Activated CD4-positive, alpha-beta T cell treated with anti-CD3 and anti-CD28 coated beads for 36 hours (primary cell): Measurements from ENCODE around the gene STARD13. TPM values are rescaled to one million over a fixed set of nuclear protein-coding genes. Genes with fewer than 3 reads are reported as not detected.
"Not testable (repeated sequence)": the region's sequence is repeated elsewhere in the genome, so short reads cannot be mapped to it uniquely, and the experiment has no call there.

Experiments
- ATAC-seq: fragments of 200-7000 bp; cut with Tn5 transposase; one replicate; pipeline ENCODE4 v1.10.0; 2021; ENCODE audit warnings: mild to moderate bottlenecking, moderate library complexity
- CTCF ChIA-PET: fragments of 350-600 bp; sonication (Branson Sonifier 250); formaldehyde crosslinking; loops from one replicate; lab custom pipeline; 2021; ENCODE audit warnings: antibody characterized with exemption; lab: Charles Lee
- POLR2A ChIA-PET: fragments of 350-600 bp; sonication (Branson Sonifier 250); formaldehyde crosslinking; loops from one replicate; lab custom pipeline; 2021; ENCODE audit warnings: antibody characterized with exemption, inconsistent platforms; lab: Charles Lee
- DNase-seq: peaks from one replicate; pipeline ENCODE4 v3.0.0-alpha.2; 2020
- H3K27ac Mint-ChIP-seq: one replicate; pipeline ENCODE4 v1.8.0; 2021; ENCODE audit warnings: mixed read lengths
- H3K27me3 Mint-ChIP-seq: one replicate; pipeline ENCODE4 v1.8.0; 2021; ENCODE audit warnings: mixed read lengths
- H3K36me3 Mint-ChIP-seq: one replicate; pipeline ENCODE4 v1.8.0; 2021; ENCODE audit warnings: low read depth, mixed read lengths
- H3K4me1 Mint-ChIP-seq: one replicate; pipeline ENCODE4 v1.8.0; 2021; ENCODE audit warnings: mixed read lengths
- H3K4me3 Mint-ChIP-seq: one replicate; pipeline ENCODE4 v1.8.0; 2021; ENCODE audit warnings: mild to moderate bottlenecking, moderate library complexity, mixed read lengths
- H3K9me3 Mint-ChIP-seq: one replicate; pipeline ENCODE4 v1.8.0; 2021; ENCODE audit warnings: low read depth, mixed read lengths
- intact Hi-C, 2 experiments: fragments of 100-400 bp; cut with DNase I in 1 of 2; cut with micrococcal nuclease in 1 of 2; formaldehyde crosslinking; loops; one replicate each; pipeline versions ENCODE4 v1.14.2 to v1.15.1; 2022 to 2024; cut with DNase I, micrococcal nuclease
- total RNA-seq, 2 experiments: library from RNA; stranded (reverse); gene quantifications; one replicate each; pipeline ENCODE4 v1.2.3, GENCODE V29; 2021

Gene STARD13
- total RNA-seq, 2 experiments from 2014 or later, result 0.35 to 0.57 TPM

- ChIA-PET POLR2A (no interaction called here), CTCF (interaction anchor here (1.2 kb wide), 1 partner anchor 17 kb away, joined by 3 read pairs; no protein-coding TSS in a partner anchor)
- Mint-ChIP-seq H3K4me1 (no peaks in the 10 kb centered on the region), H3K27ac (no peak overlapping the region), H3K36me3 (no peaks in the 10 kb centered on the region), H3K27me3 (peaks cover 12% of the 10 kb centered on the region), H3K9me3 (no peaks in the 10 kb centered on the region), H3K4me3 (no peak overlapping the region)
- no peak for DNase-seq
- no peak for ATAC-seq
- intact Hi-C loops, result no loop called here
Observed at GRCh38 chr13:33245505-33246158, 39.9 kb downstream of the STARD13 start.

DNA sequence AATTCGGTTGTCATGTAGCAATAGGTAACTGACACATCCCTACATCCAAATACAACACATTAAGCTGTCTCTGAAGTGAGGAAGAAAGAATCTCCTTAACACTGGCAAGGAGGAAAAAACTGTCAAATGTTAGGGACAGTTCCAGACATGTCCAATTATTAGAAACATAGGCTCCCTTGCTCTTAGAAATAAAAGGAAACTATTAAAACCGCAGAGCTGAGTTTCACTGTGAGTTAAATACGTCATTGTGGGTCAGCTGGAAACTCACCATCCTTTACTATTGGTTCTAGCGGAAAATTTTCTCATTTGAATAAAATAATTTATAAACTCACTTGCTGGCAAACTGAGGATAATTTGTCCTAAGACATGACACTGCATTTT lies 40.7 kb downstream of the STARD13 start:
- DNase-seq, result no peak
- H3K27me3 Mint-ChIP-seq, result peaks cover 14% of the 10 kb centered on the region
- H3K4me1 Mint-ChIP-seq, result no peaks in the 10 kb centered on the region
- intact Hi-C loops, result no loop called here
- no peaks in the 10 kb centered on the region for H3K9me3 Mint-ChIP-seq
- H3K4me3 Mint-ChIP-seq, result no peak overlapping the region
- ChIA-PET POLR2A (no interaction called here), CTCF (interaction anchor here (1.2 kb wide), 1 partner anchor 17 kb away, joined by 3 read pairs; no protein-coding TSS in a partner anchor)
- no peak overlapping the region for H3K27ac Mint-ChIP-seq
- H3K36me3 Mint-ChIP-seq, result no peaks in the 10 kb centered on the region
- ATAC-seq, result no peak

DNA sequence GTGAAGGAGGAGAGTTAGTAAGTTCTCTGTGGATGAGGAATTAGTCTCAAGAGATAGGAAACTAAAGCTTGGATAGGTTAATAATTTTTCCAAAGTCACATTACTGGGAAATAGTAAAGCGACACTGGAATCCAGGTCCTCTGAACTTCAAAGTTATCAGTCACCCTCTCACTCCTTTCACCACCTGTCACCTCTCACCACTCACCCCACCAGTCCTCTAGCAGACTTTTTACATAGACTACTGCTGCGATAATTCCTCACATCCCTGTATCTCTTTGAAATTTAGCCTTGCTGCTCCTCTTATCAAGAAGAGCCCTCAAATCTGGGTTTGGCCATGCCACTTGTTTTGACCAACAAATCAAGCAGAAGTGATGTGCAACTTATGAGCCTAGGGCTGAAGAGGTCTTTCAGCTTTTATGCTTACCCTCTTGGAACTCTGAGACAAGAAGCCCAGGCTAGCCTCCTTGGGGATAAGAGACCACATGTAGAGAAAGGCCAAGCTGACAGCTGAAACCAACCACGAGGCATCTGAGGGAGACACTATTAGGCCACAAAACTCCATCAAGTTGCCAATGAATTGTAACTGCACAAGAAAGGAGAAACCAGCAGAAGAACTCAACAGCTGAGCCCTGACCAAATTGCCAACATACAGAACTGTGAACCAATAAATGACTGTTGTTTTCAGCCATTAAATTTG lies 41.2 kb downstream of the STARD13 start:
- Mint-ChIP-seq H3K36me3 (no peaks in the 10 kb centered on the region), H3K27me3 (peaks cover 17% of the 10 kb centered on the region), H3K9me3 (no peaks in the 10 kb centered on the region), H3K27ac (no peak overlapping the region), H3K4me3 (no peak overlapping the region), H3K4me1 (no peaks in the 10 kb centered on the region)
- no peak for ATAC-seq
- no peak for DNase-seq
- POLR2A ChIA-PET, result no interaction called here
- intact Hi-C loops, result no loop called here
- CTCF ChIA-PET, result interaction anchor here (0.8 kb wide), 1 partner anchor 16 kb away, joined by 3 read pairs; no protein-coding TSS in a partner anchor

GRCh38 chr13:33242984-33243617 lies 42.5 kb downstream of the STARD13 start:
- DNase-seq, result no peak
- Mint-ChIP-seq H3K4me3 (no peak overlapping the region), H3K27ac (no peak overlapping the region), H3K27me3 (peaks cover 17% of the 10 kb centered on the region), H3K4me1 (no peaks in the 10 kb centered on the region), H3K9me3 (no peaks in the 10 kb centered on the region), H3K36me3 (no peaks in the 10 kb centered on the region)
- intact Hi-C loops, result no loop called here
- ChIA-PET POLR2A (no interaction called here), CTCF (interaction anchor here (0.5 kb wide), 1 partner anchor 1922 kb away, joined by 3 read pairs; no protein-coding TSS in a partner anchor)
- no peak for ATAC-seq

GRCh38 chr13:33242372-33242771 lies 43.2 kb downstream of the STARD13 start:
- POLR2A ChIA-PET, ATAC-seq, intact Hi-C loops, DNase-seq, H3K27ac Mint-ChIP-seq, H3K9me3 Mint-ChIP-seq, H3K4me1 Mint-ChIP-seq, H3K36me3 Mint-ChIP-seq, CTCF ChIA-PET, H3K4me3 Mint-ChIP-seq: not testable (repeated sequence)
- peaks cover 21% of the 10 kb centered on the region for H3K27me3 Mint-ChIP-seq

GRCh38 chr13:33236021-33236420 lies 49.5 kb downstream of the STARD13 start:
- Mint-ChIP-seq H3K27ac (no peak overlapping the region), H3K36me3 (peaks cover 4% of the 10 kb centered on the region), H3K27me3 (peaks cover 15% of the 10 kb centered on the region), H3K9me3 (peaks cover 14% of the 10 kb centered on the region), H3K4me1 (no peaks in the 10 kb centered on the region), H3K4me3 (no peak overlapping the region)
- intact Hi-C loops, result no loop called here
- CTCF ChIA-PET, result no interaction called here
- POLR2A ChIA-PET, result no interaction called here
- DNase-seq (no peak), ATAC-seq (no peak)

GRCh38 chr13:33235564-33235963 lies 50.0 kb downstream of the STARD13 start:
- Mint-ChIP-seq H3K27me3 (peaks cover 15% of the 10 kb centered on the region), H3K27ac (no peak overlapping the region), H3K4me1 (no peaks in the 10 kb centered on the region), H3K4me3 (no peak overlapping the region), H3K36me3 (peaks cover 4% of the 10 kb centered on the region), H3K9me3 (peaks cover 14% of the 10 kb centered on the region)
- POLR2A ChIA-PET, result no interaction called here
- ATAC-seq (no peak), DNase-seq (no peak)
- intact Hi-C loops, result no loop called here
- CTCF ChIA-PET, result no interaction called here

DNA sequence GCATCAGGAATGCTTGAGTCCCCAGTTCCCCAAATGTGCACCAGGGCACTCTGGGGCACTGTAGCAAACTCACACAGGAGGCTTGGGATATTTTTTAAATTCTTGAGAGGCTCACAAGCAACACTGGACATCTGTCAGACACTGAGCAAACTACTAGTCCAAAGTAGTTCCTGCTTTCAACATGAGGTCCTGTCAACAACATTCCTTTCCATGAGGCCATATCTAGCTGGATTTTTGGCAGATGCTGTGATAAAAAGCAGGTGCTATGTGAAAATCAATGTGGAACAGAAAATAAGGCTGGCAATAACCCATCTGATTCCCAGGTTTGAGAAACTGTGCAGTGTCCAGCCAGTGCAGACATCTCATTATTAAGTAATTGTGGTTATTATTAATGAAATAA lies 50.5 kb downstream of the STARD13 start:
- peaks cover 4% of the 10 kb centered on the region for H3K36me3 Mint-ChIP-seq
- no peak overlapping the region for H3K27ac Mint-ChIP-seq
- intact Hi-C loops, result no loop called here
- ChIA-PET CTCF (no interaction called here), POLR2A (no interaction called here)
- DNase-seq (no peak), ATAC-seq (no peak)
- H3K4me1 Mint-ChIP-seq, result no peaks in the 10 kb centered on the region
- H3K9me3 Mint-ChIP-seq, result peaks cover 14% of the 10 kb centered on the region
- H3K27me3 Mint-ChIP-seq, result peaks cover 14% of the 10 kb centered on the region
- H3K4me3 Mint-ChIP-seq, result no peak overlapping the region

GRCh38 chr13:33233547-33233946 lies 52.0 kb downstream of the STARD13 start:
- DNase-seq, result no peak
- Mint-ChIP-seq H3K27me3 (peaks cover 10% of the 10 kb centered on the region), H3K36me3 (peaks cover 4% of the 10 kb centered on the region), H3K4me3 (no peak overlapping the region), H3K9me3 (peaks cover 14% of the 10 kb centered on the region), H3K27ac (no peak overlapping the region), H3K4me1 (peaks cover 7% of the 10 kb centered on the region)
- CTCF ChIA-PET, result no interaction called here
- intact Hi-C loops, result no loop called here
- no peak for ATAC-seq
- POLR2A ChIA-PET, result no interaction called here

DNA sequence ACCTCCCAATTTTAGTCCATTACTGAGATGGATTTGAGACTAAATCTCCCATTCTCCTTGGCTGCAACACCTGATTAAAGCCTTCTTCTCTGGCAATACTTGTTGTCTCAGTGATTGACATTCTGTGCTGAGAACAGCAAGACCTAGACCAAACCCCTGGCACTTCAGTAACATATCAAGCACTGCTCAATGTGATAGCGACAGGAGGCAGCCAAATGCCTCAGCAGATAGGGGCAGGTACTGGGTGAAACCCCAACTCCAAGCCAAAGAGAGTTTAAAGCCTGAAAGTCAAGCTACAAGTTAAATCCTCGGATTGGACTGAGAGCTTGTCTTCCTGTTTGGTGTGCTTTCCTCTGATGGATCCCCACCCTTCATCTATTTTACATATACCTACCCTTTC lies 52.7 kb downstream of the STARD13 start:
- no peak for ATAC-seq
- H3K27me3 Mint-ChIP-seq, result peaks cover 6% of the 10 kb centered on the region
- H3K27ac Mint-ChIP-seq, result no peak overlapping the region
- H3K4me3 Mint-ChIP-seq, result no peak overlapping the region
- peaks cover 7% of the 10 kb centered on the region for H3K4me1 Mint-ChIP-seq
- intact Hi-C loops, result no loop called here
- peaks cover 14% of the 10 kb centered on the region for H3K9me3 Mint-ChIP-seq
- CTCF ChIA-PET, result no interaction called here
- no peak for DNase-seq
- POLR2A ChIA-PET, result no interaction called here
- peaks cover 4% of the 10 kb centered on the region for H3K36me3 Mint-ChIP-seq

DNA sequence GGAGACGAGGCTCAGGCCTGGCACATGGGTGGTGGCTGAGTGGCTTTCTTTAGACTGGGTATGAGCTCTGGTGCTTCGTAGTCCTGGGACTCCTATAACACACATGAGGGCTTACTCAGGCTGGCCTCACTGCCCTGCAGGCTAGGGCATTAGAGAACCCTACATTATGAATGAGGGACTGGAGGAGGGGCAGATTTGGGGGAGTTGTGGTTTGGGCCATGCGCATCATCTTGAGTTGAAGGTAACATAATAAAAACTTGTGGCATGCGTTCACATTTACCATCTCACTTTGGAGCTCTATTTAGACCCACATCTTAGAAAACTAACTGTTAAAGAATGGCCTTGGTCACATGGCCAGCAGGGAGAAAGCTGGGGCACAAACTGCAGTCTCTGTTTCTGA lies 54.2 kb downstream of the STARD13 start:
- H3K4me3 Mint-ChIP-seq, result no peak overlapping the region
- intact Hi-C loops, result no loop called here
- DNase-seq (no peak), ATAC-seq (no peak)
- peaks cover 4% of the 10 kb centered on the region for H3K36me3 Mint-ChIP-seq
- ChIA-PET POLR2A (no interaction called here), CTCF (no interaction called here)
- H3K27ac Mint-ChIP-seq, result no peak overlapping the region
- H3K27me3 Mint-ChIP-seq, result peaks cover 6% of the 10 kb centered on the region
- H3K9me3 Mint-ChIP-seq, result peaks cover 14% of the 10 kb centered on the region
- H3K4me1 Mint-ChIP-seq, result peaks cover 7% of the 10 kb centered on the region
